SKM-1 treated with dmso at 0.1 percent for 144 hours (cell line): ENCODE results near the gene TRIM38.

Experiments
- DNase-seq: peaks from one replicate; lab custom pipeline; 2025; ENCODE audit not compliant: unreplicated experiment; lab: John Stamatoyannopoulos, UW

The TRIM38 gene

DNA sequence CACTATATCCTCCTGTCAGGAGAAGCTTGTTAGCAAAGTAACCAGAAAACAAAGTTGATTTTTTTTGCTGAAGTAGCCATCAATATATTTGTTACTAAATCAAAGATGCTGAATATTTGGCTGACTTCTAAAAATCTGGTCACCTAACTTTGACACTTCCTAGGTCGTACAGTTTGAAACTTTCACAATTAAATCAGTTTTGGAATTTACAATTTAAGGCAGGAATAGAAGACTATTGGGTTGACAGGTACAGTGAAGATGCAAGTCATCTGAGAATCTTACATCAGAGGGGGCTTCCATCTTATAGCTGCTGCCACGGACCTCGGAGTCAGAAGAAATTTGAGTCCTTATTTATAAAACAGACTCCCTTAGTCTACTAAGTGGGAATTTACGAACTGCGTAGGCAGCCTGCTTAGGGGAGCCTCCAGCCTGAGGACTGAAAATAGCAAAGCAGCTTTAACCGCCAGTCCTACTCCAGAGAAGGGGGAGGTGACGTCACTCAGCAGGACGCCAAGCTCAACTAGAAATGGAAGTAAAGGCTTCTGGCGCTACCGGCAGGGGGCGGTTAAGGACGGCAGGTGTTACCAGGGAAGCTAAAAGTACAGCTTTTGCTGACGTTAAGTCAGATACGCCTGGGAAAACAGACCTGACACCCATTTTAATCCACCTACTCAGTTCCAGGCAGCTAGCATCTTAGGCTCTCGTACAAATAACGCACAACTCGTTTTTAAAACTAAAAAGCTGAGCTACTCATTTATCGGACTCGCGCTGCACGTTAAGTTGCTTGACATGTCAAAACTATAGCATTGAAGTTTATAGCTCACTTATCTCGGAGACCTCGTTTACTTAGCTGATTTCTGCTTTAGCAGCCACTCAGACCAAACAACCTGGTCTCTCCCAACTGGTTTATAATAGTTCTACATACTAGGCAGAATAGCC lies 63.6 kb downstream of the TRIM38 start:
- peak; percentile 90 for DNase-seq

GRCh38 chr6:26026833-26027490 lies 64.4 kb downstream of the TRIM38 start:
- peak; percentile 90 for DNase-seq

GRCh38 chr6:26027491-26028211 lies 65.0 kb downstream of the TRIM38 start:
- no peak for DNase-seq

GRCh38 chr6:26028212-26028745 lies 65.7 kb downstream of the TRIM38 start:
- DNase-seq, result no peak

GRCh38 chr6:26028746-26029569 lies 66.4 kb downstream of the TRIM38 start:
- no peak for DNase-seq

DNA sequence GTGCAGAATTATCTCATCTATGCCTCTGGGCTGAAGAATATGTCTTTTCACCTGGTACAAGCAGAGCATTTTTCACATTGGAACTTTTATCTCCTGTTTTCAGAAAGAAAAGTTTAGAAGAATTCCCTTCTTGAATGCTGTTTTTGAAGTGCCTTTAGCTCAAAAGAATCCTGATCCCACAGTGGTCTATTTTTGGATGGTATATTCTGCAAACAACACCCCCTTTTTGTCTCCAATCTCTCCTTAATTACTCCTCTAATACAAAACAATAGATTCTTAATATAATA lies 66.9 kb downstream of the TRIM38 start:
- no peak for DNase-seq

DNA sequence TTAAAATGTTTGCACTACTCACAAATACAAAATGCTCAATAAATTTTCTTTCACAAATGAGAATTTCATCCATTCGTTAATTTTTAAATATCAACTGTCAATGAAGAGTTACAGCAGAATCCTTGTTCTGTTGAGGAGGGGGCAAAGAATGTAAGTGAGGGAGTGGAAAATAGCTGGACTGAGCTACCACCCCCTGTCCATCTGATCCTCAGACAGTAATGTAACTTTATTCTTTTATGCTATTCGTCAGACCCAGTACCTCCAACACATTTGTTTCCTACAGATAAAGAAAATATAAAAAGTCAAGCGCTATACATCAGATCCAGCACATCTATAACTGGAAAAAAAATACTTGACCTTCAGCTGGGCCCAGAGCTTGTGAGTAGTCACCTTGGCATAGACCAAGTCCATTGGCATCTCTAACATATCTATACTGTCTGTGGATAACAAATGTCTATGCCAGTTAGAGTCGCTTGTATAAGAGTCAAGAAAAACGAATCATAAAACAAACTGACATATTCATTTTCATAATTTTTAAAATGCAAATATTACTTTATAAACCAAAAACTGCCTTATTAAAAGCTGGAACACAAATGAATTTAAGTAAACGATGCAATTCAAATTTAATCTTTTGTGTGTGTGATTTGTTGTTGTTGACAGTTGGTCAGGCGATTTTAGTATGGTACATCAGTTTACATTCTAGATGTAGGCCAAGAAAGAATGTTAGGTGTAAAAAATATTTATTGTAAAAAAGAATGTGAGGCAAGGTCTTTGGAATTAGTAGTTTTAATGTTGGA lies 67.5 kb downstream of the TRIM38 start:
- no peak for DNase-seq

DNA sequence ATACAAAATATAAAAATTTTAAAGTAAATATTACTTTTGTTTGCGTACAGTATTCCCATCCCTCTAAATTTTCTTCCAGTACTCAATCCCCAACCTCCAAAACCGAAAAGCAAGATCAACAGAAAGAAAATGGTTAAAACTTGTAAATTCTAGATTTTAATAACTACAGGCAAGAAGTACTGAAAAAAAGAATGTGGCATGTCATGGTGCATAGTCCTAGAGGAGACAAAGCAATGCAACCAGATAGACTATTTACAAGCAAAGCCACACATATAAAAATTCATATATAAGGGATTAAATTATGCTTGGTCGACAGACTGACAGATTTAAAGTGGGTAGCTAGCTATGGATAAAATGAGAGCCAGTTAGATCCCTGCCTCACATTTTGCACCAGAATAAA lies 68.1 kb downstream of the TRIM38 start:
- peak; percentile 76 for DNase-seq

DNA sequence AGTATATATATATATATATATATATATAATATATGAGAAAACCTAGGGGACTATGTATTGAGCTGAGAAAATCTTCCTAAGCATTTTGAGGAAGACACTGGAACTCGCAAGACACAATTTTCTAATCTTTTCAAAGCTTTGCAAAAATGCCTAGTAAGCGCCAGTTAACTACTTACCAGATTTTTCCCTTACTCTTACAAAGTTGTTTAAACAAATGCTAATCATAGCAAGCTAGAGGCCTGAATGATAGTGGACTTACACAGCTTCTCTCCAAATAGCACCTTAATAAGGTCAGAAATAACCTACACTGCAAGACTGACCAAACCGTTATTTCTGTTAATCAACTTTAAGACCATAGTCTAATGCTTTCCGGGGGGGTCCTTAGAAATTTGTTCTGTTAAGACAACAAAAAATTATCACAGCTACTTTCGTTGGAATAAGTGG lies 68.6 kb downstream of the TRIM38 start:
- DNase-seq, result peak; percentile 76

DNA sequence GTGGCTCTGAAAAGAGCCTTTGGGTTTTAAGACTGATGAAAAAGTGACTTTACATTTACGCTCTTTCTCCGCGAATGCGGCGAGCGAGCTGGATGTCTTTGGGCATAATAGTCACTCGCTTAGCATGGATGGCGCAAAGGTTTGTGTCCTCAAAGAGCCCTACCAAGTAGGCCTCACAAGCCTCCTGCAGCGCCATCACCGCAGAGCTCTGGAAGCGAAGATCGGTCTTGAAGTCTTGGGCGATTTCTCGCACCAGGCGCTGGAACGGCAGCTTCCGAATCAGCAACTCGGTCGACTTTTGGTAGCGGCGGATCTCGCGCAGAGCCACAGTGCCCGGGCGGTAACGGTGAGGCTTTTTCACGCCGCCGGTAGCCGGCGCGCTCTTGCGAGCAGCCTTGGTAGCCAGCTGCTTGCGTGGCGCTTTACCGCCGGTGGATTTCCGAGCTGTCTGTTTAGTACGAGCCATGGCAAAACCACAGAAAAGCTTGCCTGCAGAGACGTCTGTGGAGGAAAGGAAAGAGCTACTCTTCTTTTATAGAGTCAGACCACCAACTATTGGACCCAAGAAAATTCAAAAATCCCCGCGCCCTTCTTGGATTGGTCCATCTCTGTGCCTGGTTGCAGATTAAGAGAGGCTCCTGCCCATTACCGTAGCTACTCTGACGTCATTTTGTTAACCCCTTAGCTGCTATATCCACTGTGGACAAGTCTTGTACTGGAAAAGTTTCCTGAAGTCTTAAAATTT lies 69.2 kb downstream of the TRIM38 start:
- peak; percentile 97 for DNase-seq

DNA sequence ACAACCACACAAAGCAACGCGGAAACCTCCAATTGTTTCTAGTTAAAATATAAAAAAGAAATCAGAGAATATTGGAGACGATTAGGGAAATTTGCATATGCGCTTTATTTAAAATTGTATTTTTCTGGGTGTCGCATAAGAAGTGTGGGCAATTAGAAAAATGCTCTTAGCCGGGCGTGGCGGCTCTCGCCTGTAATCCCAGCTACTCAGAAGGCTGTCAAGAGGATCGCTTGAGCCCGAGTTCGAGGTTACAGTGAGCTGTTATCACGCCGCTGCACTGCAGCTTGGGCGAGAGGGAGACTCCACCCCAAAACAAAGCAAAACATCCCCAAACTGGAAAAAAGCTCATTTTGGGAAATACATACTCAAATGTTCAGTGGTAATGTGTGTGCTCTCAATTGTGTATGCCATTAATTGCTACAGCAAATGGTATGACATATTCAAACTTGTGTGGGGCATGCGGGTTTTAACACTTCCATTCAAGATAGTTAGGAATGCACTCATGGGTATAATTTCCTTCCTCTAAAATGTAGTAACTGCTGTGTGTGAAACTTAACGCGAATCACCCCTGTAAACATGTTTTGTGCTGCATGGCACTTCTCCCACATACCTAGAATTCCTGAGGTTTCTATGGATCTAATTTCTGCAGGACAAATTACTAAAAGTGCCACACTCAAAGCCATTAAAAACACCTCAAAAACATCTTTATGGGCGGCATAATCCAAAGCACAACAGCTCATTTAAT lies 69.9 kb downstream of the TRIM38 start:
- peak; percentile 70 for DNase-seq

DNA sequence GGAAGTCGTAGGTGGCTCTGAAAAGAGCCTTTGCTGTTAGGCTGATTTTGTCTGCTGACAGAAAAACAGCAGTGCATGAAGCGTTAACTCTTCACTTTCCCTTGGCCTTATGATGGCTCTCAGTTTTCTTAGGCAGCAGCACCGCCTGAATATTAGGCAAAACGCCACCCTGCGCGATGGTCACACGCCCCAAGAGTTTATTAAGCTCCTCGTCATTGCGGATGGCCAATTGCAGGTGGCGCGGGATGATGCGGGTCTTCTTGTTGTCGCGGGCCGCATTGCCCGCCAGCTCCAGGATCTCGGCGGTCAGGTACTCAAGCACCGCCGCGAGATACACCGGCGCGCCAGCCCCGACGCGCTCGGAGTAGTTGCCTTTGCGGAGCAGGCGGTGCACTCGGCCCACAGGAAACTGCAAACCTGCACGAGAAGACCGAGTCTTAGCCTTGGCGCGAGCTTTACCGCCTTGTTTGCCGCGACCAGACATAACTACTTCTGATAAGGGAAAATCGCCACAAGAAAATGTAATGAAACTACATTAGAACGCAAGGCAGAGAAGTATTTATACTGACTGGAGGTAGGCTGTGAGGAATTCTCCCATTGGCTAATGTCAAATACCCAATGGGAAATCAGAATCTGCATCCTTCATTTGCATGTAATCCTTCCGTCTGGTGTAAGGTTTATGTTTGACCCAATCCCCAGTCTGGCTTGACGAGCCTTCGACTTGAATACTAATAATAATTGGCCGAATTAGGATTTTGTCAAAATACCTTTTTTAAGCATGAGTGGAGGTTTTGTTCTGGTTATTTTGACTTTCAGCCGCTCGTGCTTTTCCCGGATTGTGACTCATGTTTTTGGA lies 70.7 kb downstream of the TRIM38 start:
- peak; percentile 92 for DNase-seq

DNA sequence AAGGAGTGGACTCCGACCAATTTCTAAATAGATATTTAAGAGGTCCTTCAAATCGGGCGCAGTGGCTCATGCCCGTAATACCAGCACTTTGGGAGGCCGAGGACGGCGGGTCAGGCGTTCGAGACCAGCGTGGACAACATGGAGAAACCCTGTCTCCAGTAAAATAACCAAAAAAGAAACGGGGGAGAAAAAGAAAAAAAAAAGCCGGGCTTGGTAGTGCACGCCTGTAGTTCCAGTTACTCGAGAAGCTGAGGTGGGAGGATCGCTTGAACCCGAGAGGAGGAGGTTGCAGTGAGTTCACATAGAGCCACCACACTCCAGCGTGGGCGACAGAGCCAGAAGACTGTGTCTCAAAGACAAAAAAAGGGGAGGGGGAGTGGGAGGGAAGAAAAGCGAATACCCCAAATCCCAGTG lies 71.3 kb downstream of the TRIM38 start:
- DNase-seq, result no peak

- DNase-seq, result no peak
Measured at GRCh38 chr6:26034905-26035304, 72.3 kb downstream of the TRIM38 start.
